Left cardiac atrium (tissue), 4 donors: ENCODE measurements around the gene EIF3F. TPM values are rescaled to one million over a fixed set of nuclear protein-coding genes. Genes with fewer than 3 reads are reported as not detected.

Source experiments
- ATAC-seq, 2 donors: fragments of 200-7000 bp; cut with Tn5 transposase; one replicate each; pipeline ENCODE4 v1.9.1; 2020; ENCODE audit warnings: mild to moderate bottlenecking in 2 of 2, moderate library complexity in 2 of 2
- DNase-seq: peaks from one replicate; pipeline ENCODE4 v3.0.0-alpha.2; 2020
- intact Hi-C, 2 donors: fragments of 100-400 bp; cut with DNase I; formaldehyde crosslinking; loops; one replicate each; pipeline versions ENCODE4 v1.14.1 to v1.15.1; 2022 to 2023
- total RNA-seq, 2 donors: library from RNA; stranded (reverse); fragmentation: NEBNext Ultra II Directional; extraction: Animal tissue kit (Norgen Biotek cat#: 25700); gene quantifications; one replicate each; pipeline ENCODE4 v1.2.1, GENCODE V29; 2021
- donor health status: DM: no; HTN: yes; CAD: no.
- donor health status: DM: no; HTN: yes; CAD: no; lungs with severe emphysema.
- donor health status: DM: yes; HTN: yes; CAD: no.
- donor health status: Dilated cardiomyopathy.

Gene EIF3F
- total RNA-seq, 2 donors from 2014 or later = 141 to 142 TPM

- intact Hi-C loops = no loop called here
- DNase-seq = no peak
- ATAC-seq = no peak
Observed at GRCh38 chr11:8017894-8018483, 30.9 kb downstream of the EIF3F start.

- intact Hi-C loops = no loop called here
- ATAC-seq (peak; percentile 86 to 92), DNase-seq (peak; percentile 80)
Observed at GRCh38 chr11:8018484-8019313, 31.6 kb downstream of the EIF3F start.

GRCh38 chr11:8019314-8020243 is 32.4 kb downstream of the EIF3F start:
- no peak for DNase-seq
- ATAC-seq = peak; percentile 53 to 70
- intact Hi-C loops = no loop called here

- DNase-seq = no peak
- intact Hi-C loops = no loop called here
- no peak for ATAC-seq
Observed at GRCh38 chr11:8020244-8020597, 33.1 kb downstream of the EIF3F start.

- ATAC-seq (no peak), DNase-seq (no peak)
- intact Hi-C loops = no loop called here
Observed at GRCh38 chr11:8021920-8022319, 34.8 kb downstream of the EIF3F start.

GRCh38 chr11:8022876-8023275 is 35.7 kb downstream of the EIF3F start:
- ATAC-seq (no peak), DNase-seq (no peak)
- intact Hi-C loops = no loop called here

GRCh38 chr11:8023831-8024555 is 36.9 kb downstream of the EIF3F start:
- DNase-seq (no peak), ATAC-seq (no peak)

GRCh38 chr11:8025123-8025522 is 38.0 kb downstream of the EIF3F start:
- ATAC-seq = no peak
- intact Hi-C loops = no loop called here
- no peak for DNase-seq

More at GRCh38 chr11:8023831-8024555, 36.9 kb downstream of the EIF3F start:
- intact Hi-C loops = no loop called here

GRCh38 chr11:8025816-8026215 is 38.7 kb downstream of the EIF3F start:
- intact Hi-C loops = no loop called here
- no peak for DNase-seq
- ATAC-seq = no peak

GRCh38 chr11:8026982-8027381 is 39.8 kb downstream of the EIF3F start:
- no peak for ATAC-seq
- intact Hi-C loops = no loop called here
- DNase-seq = no peak

GRCh38 chr11:8028766-8029165 is 41.6 kb downstream of the EIF3F start:
- intact Hi-C loops = no loop called here
- ATAC-seq = no peak

GRCh38 chr11:8030526-8031247 is 43.5 kb downstream of the EIF3F start:
- intact Hi-C loops = loop anchor here in 1 of 2 donors (5.0 kb wide), 1 partner anchor 72 kb away; no protein-coding TSS in a partner anchor
- ATAC-seq (no peak), DNase-seq (no peak)

More at GRCh38 chr11:8028766-8029165, 41.6 kb downstream of the EIF3F start:
- DNase-seq = no peak

- intact Hi-C loops = loop anchor here (2.0 to 5.0 kb wide), 3 partner anchors 37 to 71 kb away; no protein-coding TSS in a partner anchor
- ATAC-seq = no peak
Observed at GRCh38 chr11:8031248-8032115, 44.3 kb downstream of the EIF3F start.

GRCh38 chr11:8032122-8032521 is 45.0 kb downstream of the EIF3F start:
- intact Hi-C loops = loop anchor here (2.0 to 5.0 kb wide), 3 partner anchors 37 to 70 kb away; no protein-coding TSS in a partner anchor
- no peak for DNase-seq
- no peak for ATAC-seq

More at GRCh38 chr11:8031248-8032115, 44.3 kb downstream of the EIF3F start:
- DNase-seq = no peak

- intact Hi-C loops = loop anchor here (2.0 to 5.0 kb wide), 3 partner anchors 36 to 70 kb away; no protein-coding TSS in a partner anchor
- ATAC-seq (peak; percentile 6 to 8), DNase-seq (no peak)
Observed at GRCh38 chr11:8032576-8033304, 45.6 kb downstream of the EIF3F start.
